ENCODE data around the gene SLC8A1. TPM values are rescaled to one million over a fixed set of nuclear protein-coding genes. Genes with fewer than 3 reads are reported as not detected.

The SLC8A1 gene
- total and polyA plus RNA-seq, 2 of the 13 experiments (the other 11 are each of a cell fraction or from before 2014, with no cell fraction given), result not detected

- in situ Hi-C loops (cut with HindIII; ENCODE audit: extremely low pct_ligation_motif_present, low pct_unique_long_range_greater_than_20kb) (no loop called here), intact Hi-C loops (cut with micrococcal nuclease; ENCODE audit: unreplicated experiment) (no loop called here)
- ATAC-seq, result no peak
- no peak overlapping the region for H3K4me3 ChIP-seq (replicated peaks in 1 of 3; ENCODE audit: insufficient read depth in 1 of 3, low read depth in 2 of 3, low read length in 3 of 3)
- no TSS peak for BruUV-seq (replicated peaks)
- no peak overlapping the region for H3K9ac ChIP-seq (ENCODE audit: insufficient read depth, low read depth, low read length)
- WGBS (ENCODE audit: low lambda C conversion rate), result 3% methylated on average over 1 of the region's 1 CpG
- no peaks in the 10 kb centered on the region for H3K9me3 ChIP-seq (ENCODE audit: low read length)
- no peaks in the 10 kb centered on the region for H4K20me1 ChIP-seq (ENCODE audit: insufficient read depth, low read length)
- no peak overlapping the region for H3K4me2 ChIP-seq (ENCODE audit: low read depth, low read length)
- no peak overlapping the region for H2AFZ ChIP-seq (ENCODE audit: low read length)
- no peaks in the 10 kb centered on the region for H3K79me2 ChIP-seq (ENCODE audit: insufficient read depth, low read length)
- H3K36me3 ChIP-seq (replicated peaks in 1 of 2; ENCODE audit: control insufficient read depth in 1 of 2, insufficient read depth in 2 of 2, low read length in 2 of 2), result no peaks in the 10 kb centered on the region
- TF ChIP-seq PHF21A (CRISPR knock-in tag; IDR thresholded peaks at IDR 0.05), result no peak
- TF ChIP-seq ZSCAN22 (CRISPR knock-in tag; IDR thresholded peaks at IDR 0.05), result no peak
- no peak for TF ChIP-seq ZNF121 (CRISPR knock-in tag; IDR thresholded peaks at IDR 0.05)
- TF ChIP-seq, protein P1, sequence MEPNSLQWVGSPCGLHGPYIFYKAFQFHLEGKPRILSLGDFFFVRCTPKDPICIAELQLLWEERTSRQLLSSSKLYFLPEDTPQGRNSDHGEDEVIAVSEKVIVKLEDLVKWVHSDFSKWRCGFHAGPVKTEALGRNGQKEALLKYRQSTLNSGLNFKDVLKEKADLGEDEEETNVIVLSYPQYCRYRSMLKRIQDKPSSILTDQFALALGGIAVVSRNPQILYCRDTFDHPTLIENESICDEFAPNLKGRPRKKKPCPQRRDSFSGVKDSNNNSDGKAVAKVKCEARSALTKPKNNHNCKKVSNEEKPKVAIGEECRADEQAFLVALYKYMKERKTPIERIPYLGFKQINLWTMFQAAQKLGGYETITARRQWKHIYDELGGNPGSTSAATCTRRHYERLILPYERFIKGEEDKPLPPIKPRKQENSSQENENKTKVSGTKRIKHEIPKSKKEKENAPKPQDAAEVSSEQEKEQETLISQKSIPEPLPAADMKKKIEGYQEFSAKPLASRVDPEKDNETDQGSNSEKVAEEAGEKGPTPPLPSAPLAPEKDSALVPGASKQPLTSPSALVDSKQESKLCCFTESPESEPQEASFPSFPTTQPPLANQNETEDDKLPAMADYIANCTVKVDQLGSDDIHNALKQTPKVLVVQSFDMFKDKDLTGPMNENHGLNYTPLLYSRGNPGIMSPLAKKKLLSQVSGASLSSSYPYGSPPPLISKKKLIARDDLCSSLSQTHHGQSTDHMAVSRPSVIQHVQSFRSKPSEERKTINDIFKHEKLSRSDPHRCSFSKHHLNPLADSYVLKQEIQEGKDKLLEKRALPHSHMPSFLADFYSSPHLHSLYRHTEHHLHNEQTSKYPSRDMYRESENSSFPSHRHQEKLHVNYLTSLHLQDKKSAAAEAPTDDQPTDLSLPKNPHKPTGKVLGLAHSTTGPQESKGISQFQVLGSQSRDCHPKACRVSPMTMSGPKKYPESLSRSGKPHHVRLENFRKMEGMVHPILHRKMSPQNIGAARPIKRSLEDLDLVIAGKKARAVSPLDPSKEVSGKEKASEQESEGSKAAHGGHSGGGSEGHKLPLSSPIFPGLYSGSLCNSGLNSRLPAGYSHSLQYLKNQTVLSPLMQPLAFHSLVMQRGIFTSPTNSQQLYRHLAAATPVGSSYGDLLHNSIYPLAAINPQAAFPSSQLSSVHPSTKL (CRISPR knock-in tag; IDR thresholded peaks at IDR 0.05), result no peak
- TF ChIP-seq ZBTB38 (CRISPR knock-in tag; IDR thresholded peaks at IDR 0.05), result no peak
- no peak for TF ChIP-seq IRF1 (CRISPR knock-in tag; IDR thresholded peaks at IDR 0.05; ENCODE audit: low read depth)
- no peak for TF ChIP-seq MZF1 (CRISPR knock-in tag; IDR thresholded peaks at IDR 0.05; ENCODE audit: borderline replicate concordance)
- TF ChIP-seq SP2 (CRISPR knock-in tag; IDR thresholded peaks at IDR 0.05), result no peak
- TF ChIP-seq ZNF431 (CRISPR knock-in tag; IDR thresholded peaks at IDR 0.05; ENCODE audit: borderline replicate concordance, low read depth), result no peak
- no peak for TF ChIP-seq ZNF350 (CRISPR knock-in tag; IDR thresholded peaks at IDR 0.05; ENCODE audit: borderline replicate concordance, low read depth)
- TF ChIP-seq ZNF790 (CRISPR knock-in tag; IDR thresholded peaks at IDR 0.05; ENCODE audit: borderline replicate concordance), result no peak
- no peak for TF ChIP-seq TRIM24 (CRISPR knock-in tag; IDR thresholded peaks at IDR 0.05)
- TF ChIP-seq BHLHE40 (IDR thresholded peaks at IDR 0.05; ENCODE audit: low read length), result no peak
- TF ChIP-seq ZSCAN9 (CRISPR knock-in tag; IDR thresholded peaks at IDR 0.05; ENCODE audit: borderline replicate concordance), result no peak
- TF ChIP-seq, protein P2, sequence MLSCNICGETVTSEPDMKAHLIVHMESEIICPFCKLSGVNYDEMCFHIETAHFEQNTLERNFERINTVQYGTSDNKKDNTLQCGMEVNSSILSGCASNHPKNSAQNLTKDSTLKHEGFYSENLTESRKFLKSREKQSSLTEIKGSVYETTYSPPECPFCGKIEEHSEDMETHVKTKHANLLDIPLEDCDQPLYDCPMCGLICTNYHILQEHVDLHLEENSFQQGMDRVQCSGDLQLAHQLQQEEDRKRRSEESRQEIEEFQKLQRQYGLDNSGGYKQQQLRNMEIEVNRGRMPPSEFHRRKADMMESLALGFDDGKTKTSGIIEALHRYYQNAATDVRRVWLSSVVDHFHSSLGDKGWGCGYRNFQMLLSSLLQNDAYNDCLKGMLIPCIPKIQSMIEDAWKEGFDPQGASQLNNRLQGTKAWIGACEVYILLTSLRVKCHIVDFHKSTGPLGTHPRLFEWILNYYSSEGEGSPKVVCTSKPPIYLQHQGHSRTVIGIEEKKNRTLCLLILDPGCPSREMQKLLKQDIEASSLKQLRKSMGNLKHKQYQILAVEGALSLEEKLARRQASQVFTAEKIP (CRISPR knock-in tag; IDR thresholded peaks at IDR 0.05; ENCODE audit: borderline replicate concordance), result no peak
- no peak for TF ChIP-seq NFIC (IDR thresholded peaks at IDR 0.05; ENCODE audit: low read length)
- no peak for DNase-seq (ENCODE audit: low spot score)
- FAIRE-seq, result no peak
- H3K27me3 ChIP-seq (ENCODE audit: control insufficient read depth in 1 of 2, insufficient read depth in 2 of 2, low read length in 2 of 2), result no peaks in the 10 kb centered on the region
- no peak overlapping the region for H3K27ac ChIP-seq (ENCODE audit: extremely low read length, insufficient read depth, low read length)
- ChIA-PET CTCF (ENCODE audit: low intra/inter-chr PET ratio, low total read pairs) (no interaction called here), POLR2A (no interaction called here)
- H3K4me1 ChIP-seq (ENCODE audit: insufficient read depth, low read length), result no peaks in the 10 kb centered on the region
Observed at GRCh38 chr2:40210344-40210967, 241.4 kb downstream of the SLC8A1 start.
